Skin epidermis (tissue), 12 donors: ENCODE results near the gene RBM18.

Source experiments
- H3K27ac ChIP-seq, 21 experiments: fragments of 200-600 bp; sonication (generic) in 11 of 21; one replicate each; pipeline ENCODE4 v1.5.0; 2020; ENCODE audit warnings: mild to moderate bottlenecking in 3 of 21, inconsistent platforms in 2 of 21, moderate library complexity in 2 of 21
- H3K4me3 ChIP-seq, 7 experiments: fragments of 200-600 bp; sonication (generic) in 2 of 7; one replicate each; pipeline ENCODE4 v1.5.0; 2020; ENCODE audit warnings: inconsistent platforms in 2 of 7, mild to moderate bottlenecking in 2 of 7, moderate library complexity in 1 of 7

The RBM18 gene

DNA sequence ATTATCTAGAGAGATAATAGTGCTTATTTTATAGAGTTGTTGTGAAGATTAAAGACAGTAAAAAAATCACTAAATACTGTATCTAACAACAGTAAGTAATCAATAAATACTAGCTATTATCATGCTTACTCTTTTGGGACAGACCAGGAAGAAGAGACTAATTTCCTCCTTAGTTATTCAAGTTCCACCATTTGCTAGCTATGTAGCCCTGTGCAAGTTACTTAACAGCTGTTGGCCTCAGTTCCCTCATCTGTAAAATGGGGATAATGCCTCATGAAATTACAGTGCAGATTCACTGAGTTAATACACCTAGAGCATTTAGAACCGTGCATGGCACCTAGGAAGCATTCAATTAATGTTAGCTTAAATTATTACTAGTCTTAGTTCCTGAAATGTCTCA lies 2.6 kb downstream of the RBM18 start:
- peak overlapping the region in 1 of 21 experiments; percentile 23 for H3K27ac ChIP-seq
- no peak overlapping the region for H3K4me3 ChIP-seq

GRCh38 chr9:122261469-122261881 lies 3.2 kb downstream of the RBM18 start:
- Histone ChIP-seq H3K27ac (peak overlapping the region in 1 of 21 experiments; percentile 23), H3K4me3 (no peak overlapping the region)

DNA sequence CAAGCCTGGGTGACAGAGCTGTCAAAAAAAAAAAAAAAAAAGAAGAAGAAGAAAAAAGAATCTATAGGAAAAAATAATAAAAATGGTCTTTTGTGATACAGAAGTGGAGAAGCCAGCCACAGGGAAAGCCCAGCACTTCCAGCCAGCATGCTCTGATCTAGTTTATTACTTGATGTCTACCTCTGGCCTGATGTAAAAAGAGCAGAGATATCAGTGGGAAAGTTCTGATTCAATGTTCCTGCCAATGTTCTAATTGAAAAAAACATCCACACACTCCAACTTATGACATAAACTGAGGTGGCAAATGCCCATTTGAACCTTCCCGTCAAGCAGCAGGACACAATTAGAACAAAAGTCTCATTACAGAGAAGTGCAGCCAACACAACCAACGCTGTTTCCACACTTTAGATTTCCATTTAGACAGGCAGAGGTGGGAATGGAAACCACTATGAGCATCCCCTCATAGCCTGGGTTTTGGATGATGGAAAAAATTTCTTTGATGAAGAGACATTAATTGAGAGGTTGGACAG lies 5.7 kb downstream of the RBM18 start:
- no peak overlapping the region for H3K4me3 ChIP-seq
- H3K27ac ChIP-seq = no peak overlapping the region

GRCh38 chr9:122256206-122256605 lies 8.4 kb downstream of the RBM18 start:
- no peak overlapping the region for H3K27ac ChIP-seq
- no peak overlapping the region for H3K4me3 ChIP-seq

DNA sequence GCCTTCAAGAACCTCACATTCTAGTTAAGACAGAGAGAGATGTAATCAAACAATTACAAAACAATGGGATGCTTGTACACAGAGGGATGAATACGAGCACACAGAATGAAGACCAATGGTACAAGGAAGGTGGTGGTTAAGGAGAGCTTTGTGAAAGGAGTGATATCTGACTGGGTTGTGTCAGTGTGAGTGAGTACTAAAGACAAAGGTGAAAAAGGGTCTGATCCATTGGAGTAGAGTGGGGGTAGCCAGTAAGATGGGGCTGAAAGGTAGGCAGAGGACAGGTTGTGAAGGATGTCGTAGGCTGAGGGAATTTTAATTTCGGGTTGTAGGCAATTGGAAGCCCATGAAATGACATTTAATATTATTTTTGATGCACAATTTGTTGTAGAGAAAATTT lies 9.9 kb downstream of the RBM18 start:
- H3K4me3 ChIP-seq = no peak overlapping the region
- peak overlapping the region in 2 of 21 experiments; percentile 14 to 49 for H3K27ac ChIP-seq

- Histone ChIP-seq H3K27ac (peak overlapping the region in 3 of 21 experiments; percentile 2 to 59 (median 14)), H3K4me3 (no peak overlapping the region)
Observed at GRCh38 chr9:122252796-122253195, 11.8 kb downstream of the RBM18 start.

DNA sequence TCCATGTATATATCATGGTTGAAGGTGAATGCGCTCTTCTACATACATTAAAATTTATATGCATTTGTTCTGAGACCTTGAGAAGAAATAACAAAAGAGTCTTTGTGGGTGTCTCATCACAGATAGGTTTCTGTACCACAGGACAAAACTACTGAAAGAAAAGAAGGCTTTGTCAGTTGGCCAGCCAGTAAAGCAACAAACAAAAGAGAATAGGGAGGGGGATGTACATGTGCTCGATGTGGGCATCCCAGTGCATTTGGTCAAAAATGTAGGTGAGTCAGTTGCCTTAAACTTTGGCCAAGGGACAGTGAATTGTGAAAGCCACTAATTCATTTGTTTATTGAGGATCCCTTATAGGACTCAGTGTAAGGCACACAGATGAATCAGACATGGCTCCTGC lies 13.3 kb downstream of the RBM18 start:
- Histone ChIP-seq H3K27ac (no peak overlapping the region), H3K4me3 (no peak overlapping the region)

GRCh38 chr9:122248448-122248865 lies 16.2 kb downstream of the RBM18 start:
- Histone ChIP-seq H3K4me3 (no peak overlapping the region), H3K27ac (no peak overlapping the region)

- Histone ChIP-seq H3K27ac (no peak overlapping the region), H3K4me3 (no peak overlapping the region)
Observed at GRCh38 chr9:122246666-122247065, 18.0 kb downstream of the RBM18 start.

GRCh38 chr9:122244349-122244748 lies 20.3 kb downstream of the RBM18 start:
- Histone ChIP-seq H3K27ac (no peak overlapping the region), H3K4me3 (no peak overlapping the region)

DNA sequence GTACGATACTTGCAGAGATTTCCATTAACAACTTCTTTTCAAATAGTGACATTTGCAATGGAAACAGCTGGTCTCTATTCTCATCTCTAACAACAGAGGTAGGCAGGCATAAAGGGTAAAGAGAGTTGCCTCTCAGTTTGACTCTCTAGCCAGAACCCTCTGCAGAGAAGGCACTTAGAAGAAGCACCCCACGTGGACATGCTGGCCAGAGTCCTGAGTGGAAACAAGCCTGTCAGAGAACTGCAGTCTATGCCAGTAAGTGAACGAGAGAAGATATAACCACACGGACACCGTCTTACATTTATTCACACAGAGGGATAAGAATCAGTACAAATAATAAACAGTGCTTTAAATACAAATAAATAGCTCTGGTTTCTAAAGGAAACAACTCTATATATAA lies 24.9 kb downstream of the RBM18 start:
- Histone ChIP-seq H3K27ac (no peak overlapping the region), H3K4me3 (no peak overlapping the region)

GRCh38 chr9:122236681-122237080 lies 28.0 kb downstream of the RBM18 start:
- no peak overlapping the region for H3K4me3 ChIP-seq
- H3K27ac ChIP-seq = no peak overlapping the region

- H3K27ac ChIP-seq = no peak overlapping the region
- H3K4me3 ChIP-seq = no peak overlapping the region
Observed at GRCh38 chr9:122234022-122234748, 30.5 kb downstream of the RBM18 start.

DNA sequence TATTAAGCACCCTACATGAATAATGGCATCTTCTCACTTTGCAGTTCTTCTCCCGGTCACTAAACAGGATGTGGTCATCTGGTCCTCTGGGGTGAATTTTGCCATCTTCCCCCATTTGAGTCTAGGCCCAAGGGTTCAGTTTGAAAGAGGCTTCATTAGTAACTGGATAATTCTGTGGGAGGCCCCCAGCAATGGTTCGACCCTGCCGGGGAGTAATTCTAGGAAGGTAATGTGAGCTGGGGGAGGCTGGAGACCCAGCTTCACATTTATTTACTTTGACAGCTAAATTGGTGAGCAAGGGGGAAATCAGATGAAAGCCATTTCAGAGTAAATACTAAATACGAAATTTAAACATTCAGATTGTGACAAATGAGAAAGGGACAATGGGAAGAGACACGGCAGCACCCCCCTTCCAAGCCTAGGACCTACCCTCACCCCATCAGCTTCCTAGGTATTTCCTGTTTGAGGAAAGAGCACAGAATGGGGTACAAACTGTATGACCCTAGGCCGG lies 31.8 kb downstream of the RBM18 start:
- Histone ChIP-seq H3K4me3 (no peak overlapping the region), H3K27ac (no peak overlapping the region)

GRCh38 chr9:122229485-122229837 lies 35.2 kb downstream of the RBM18 start:
- Histone ChIP-seq H3K27ac (no peak overlapping the region), H3K4me3 (no peak overlapping the region)

- peak within 1 kb of the TSS in 2 of 21 experiments; percentile 19 to 50 for H3K27ac ChIP-seq
- H3K4me3 ChIP-seq = peak within 1 kb of the TSS; percentile 23 to 40 (median 31)
Observed at GRCh38 chr9:122228568-122229484, 35.8 kb downstream of the RBM18 start, which contains the start of gene LHX6. TSS of gene LHX6 (minus strand) at chr9:122228957. CDS start at chr9:122228740, 217 bp downstream.

DNA sequence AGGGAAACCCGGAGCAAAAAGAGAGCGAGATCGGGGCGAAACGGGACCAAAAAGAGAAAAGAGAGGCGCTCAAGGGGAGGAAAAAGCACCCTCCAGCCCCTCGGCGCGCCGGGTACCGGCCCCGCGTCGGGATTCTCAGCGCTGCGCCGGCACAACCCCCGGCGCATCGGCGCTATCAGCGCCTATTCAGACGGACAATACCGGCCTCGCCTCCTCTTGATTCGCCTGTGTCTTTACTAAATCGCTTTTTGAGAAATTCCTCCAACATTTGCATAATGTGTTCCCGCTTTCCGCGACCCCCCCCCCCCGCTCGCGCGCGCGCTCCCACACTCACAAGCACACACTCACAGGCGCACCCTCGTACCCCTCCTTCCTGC lies 36.5 kb downstream of the RBM18 start:
- Histone ChIP-seq H3K4me3 (peak overlapping the region; percentile 23 to 40 (median 31)), H3K27ac (peak overlapping the region in 2 of 21 experiments; percentile 19 to 50)

DNA sequence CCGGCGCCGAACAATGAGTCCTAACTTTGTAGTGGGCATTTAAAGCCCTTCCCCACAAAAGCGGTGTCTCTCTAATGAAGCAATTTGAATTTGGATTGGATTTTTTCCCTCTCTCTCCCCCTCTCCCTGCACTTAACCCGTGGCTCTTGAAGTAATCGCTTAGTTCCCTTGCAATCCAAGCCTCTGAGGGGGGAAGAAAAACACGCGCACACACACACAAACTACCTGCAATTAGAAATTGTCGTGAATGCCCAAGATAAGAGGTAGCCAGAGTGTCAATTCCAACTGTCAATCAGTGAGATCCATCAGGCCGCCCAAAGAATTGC lies 37.1 kb downstream of the RBM18 start:
- peak overlapping the region in 4 of 7 experiments; percentile 30 to 40 (median 34) for H3K4me3 ChIP-seq
- H3K27ac ChIP-seq = peak overlapping the region in 1 of 21 experiments; percentile 50

DNA sequence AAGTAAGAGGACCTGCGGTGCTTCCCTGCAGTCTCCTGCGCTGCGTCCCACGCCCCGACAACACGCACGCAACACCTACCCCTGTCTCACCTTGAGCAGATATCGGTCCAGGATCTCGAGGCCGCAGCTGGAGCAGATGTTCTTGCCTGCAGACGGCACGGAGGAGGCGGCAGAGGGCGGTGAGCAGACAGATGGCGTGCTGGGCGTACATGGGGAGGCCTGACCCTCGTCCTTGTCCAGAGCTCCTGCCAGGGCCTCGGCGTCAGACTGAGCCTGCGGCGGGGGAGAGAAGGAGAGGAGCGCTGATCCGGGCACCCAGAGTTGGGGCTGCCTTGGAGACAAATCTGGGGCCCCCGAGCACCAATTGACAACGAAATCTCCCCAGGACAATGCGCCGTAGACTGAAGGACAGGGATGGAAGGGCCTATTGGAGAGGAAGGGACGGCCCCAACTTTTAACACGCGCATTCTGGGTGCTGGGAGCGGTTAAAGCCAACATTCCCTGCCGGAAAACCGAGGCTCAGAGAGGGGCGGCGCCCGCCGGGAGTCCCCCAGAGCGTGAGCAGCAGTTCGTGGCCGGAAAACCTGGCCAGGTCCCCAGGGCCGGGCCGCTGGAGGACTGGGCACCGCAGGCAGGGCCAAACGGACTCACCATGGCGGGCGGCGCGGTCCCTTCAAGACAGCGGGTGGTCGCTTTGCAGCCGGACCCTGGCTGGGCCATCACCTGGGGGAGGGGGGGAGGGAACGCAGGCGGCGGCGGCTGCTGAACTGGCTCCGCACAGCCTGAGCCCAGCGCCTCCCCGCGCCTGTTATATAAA lies 37.7 kb downstream of the RBM18 start:
- Histone ChIP-seq H3K4me3 (peak overlapping the region in 3 of 7 experiments; percentile 30 to 40 (median 33)), H3K27ac (no peak overlapping the region)
